Measurements from ENCODE around the gene SEC14L5. TPM values are rescaled to one million over a fixed set of nuclear protein-coding genes. Genes with fewer than 3 reads are reported as not detected.

SEC14L5 gene
- total RNA-seq, 2 experiments from 2014 or later: 0.07 TPM; not detected in 1

- no peak for TF ChIP-seq CTCF (IDR thresholded peaks at IDR 0.05)
- peaks cover 4% of the 10 kb centered on the region for H3K27me3 Mint-ChIP-seq
- no peaks in the 10 kb centered on the region for H3K9me3 Mint-ChIP-seq
- intact Hi-C loops (cut with micrococcal nuclease): no loop called here
- no peak overlapping the region for H3K4me3 Mint-ChIP-seq
- no peak overlapping the region for H3K27ac Mint-ChIP-seq
- H3K36me3 Mint-ChIP-seq (ENCODE audit: low read depth): no peaks in the 10 kb centered on the region
- ATAC-seq (no peak), DNase-seq (no peak)
- no peaks in the 10 kb centered on the region for H3K4me1 Mint-ChIP-seq (ENCODE audit: low read depth)
- POLR2A ChIA-PET: no interaction called here
- CTCF ChIA-PET: no interaction called here
Observed at GRCh38 chr16:5007256-5007655, 49.1 kb downstream of the SEC14L5 start.

- no peak overlapping the region for H3K27ac Mint-ChIP-seq
- no peaks in the 10 kb centered on the region for H3K4me1 Mint-ChIP-seq (ENCODE audit: low read depth)
- ChIA-PET POLR2A (no interaction called here), CTCF (no interaction called here)
- no peak for TF ChIP-seq CTCF (IDR thresholded peaks at IDR 0.05)
- peaks cover 4% of the 10 kb centered on the region for H3K27me3 Mint-ChIP-seq
- H3K36me3 Mint-ChIP-seq (ENCODE audit: low read depth): no peaks in the 10 kb centered on the region
- intact Hi-C loops (cut with micrococcal nuclease): no loop called here
- no peaks in the 10 kb centered on the region for H3K9me3 Mint-ChIP-seq
- H3K4me3 Mint-ChIP-seq: no peak overlapping the region
- DNase-seq (no peak), ATAC-seq (no peak)
Observed at GRCh38 chr16:5008311-5008731, 50.2 kb downstream of the SEC14L5 start.

GRCh38 chr16:5010576-5011329 is 52.6 kb downstream of the SEC14L5 start:
- no peak overlapping the region for H3K4me3 Mint-ChIP-seq
- CTCF ChIA-PET: no interaction called here
- DNase-seq (no peak), ATAC-seq (no peak)
- POLR2A ChIA-PET: no interaction called here
- TF ChIP-seq CTCF (IDR thresholded peaks at IDR 0.05): no peak
- intact Hi-C loops (cut with micrococcal nuclease): no loop called here
- H3K27ac Mint-ChIP-seq: no peak overlapping the region
- H3K4me1 Mint-ChIP-seq (ENCODE audit: low read depth): no peaks in the 10 kb centered on the region
- H3K36me3 Mint-ChIP-seq (ENCODE audit: low read depth): no peaks in the 10 kb centered on the region
- H3K27me3 Mint-ChIP-seq: no peaks in the 10 kb centered on the region
- H3K9me3 Mint-ChIP-seq: no peaks in the 10 kb centered on the region

- TF ChIP-seq CTCF (IDR thresholded peaks at IDR 0.05): no peak
- Mint-ChIP-seq H3K9me3 (no peaks in the 10 kb centered on the region), H3K4me1 (ENCODE audit: low read depth) (no peaks in the 10 kb centered on the region), H3K4me3 (no peak overlapping the region), H3K27me3 (no peaks in the 10 kb centered on the region), H3K36me3 (ENCODE audit: low read depth) (no peaks in the 10 kb centered on the region), H3K27ac (no peak overlapping the region)
- no peak for ATAC-seq
- intact Hi-C loops (cut with micrococcal nuclease): no loop called here
- CTCF ChIA-PET: no interaction called here
- no peak for DNase-seq
- POLR2A ChIA-PET: no interaction called here
Observed at GRCh38 chr16:5011637-5012036, 53.5 kb downstream of the SEC14L5 start.

- TF ChIP-seq CTCF (IDR thresholded peaks at IDR 0.05): no peak
- Mint-ChIP-seq H3K27me3 (no peaks in the 10 kb centered on the region), H3K9me3 (no peaks in the 10 kb centered on the region), H3K27ac (no peak overlapping the region), H3K4me3 (no peak overlapping the region), H3K36me3 (ENCODE audit: low read depth) (no peaks in the 10 kb centered on the region), H3K4me1 (ENCODE audit: low read depth) (no peaks in the 10 kb centered on the region)
- CTCF ChIA-PET: no interaction called here
- POLR2A ChIA-PET: no interaction called here
- no peak for ATAC-seq
- intact Hi-C loops (cut with micrococcal nuclease): no loop called here
- no peak for DNase-seq
Observed at GRCh38 chr16:5012887-5013286, 54.8 kb downstream of the SEC14L5 start.

Measured in activated CD8-positive, alpha-beta T cell treated with anti-CD3 and anti-CD28 coated beads for 36 hours (primary cell).